Measurements from ENCODE around the gene PTPRO.

Gene PTPRO

GRCh38 chr12:15458008-15458407, 135.7 kb downstream of the PTPRO start:
- no peak for DNase-seq

- no peak for DNase-seq
Measured at GRCh38 chr12:15468911-15469310, 146.6 kb downstream of the PTPRO start.

- DNase-seq = no peak
Measured at GRCh38 chr12:15469356-15469755, 147.0 kb downstream of the PTPRO start.

GRCh38 chr12:15472036-15472435, 149.7 kb downstream of the PTPRO start:
- no peak for DNase-seq

- DNase-seq = peak; percentile 86
Measured at GRCh38 chr12:15474766-15475165, 152.5 kb downstream of the PTPRO start.

- DNase-seq = peak; percentile 45
Measured at GRCh38 chr12:15477761-15478160, 155.5 kb downstream of the PTPRO start.

GRCh38 chr12:15481846-15482245, 159.5 kb downstream of the PTPRO start:
- no peak for DNase-seq

GRCh38 chr12:15485466-15485865, 163.2 kb downstream of the PTPRO start:
- no peak for DNase-seq

- no peak for DNase-seq
Measured at GRCh38 chr12:15486859-15487258, 164.6 kb downstream of the PTPRO start.

GRCh38 chr12:15488481-15488880, 166.2 kb downstream of the PTPRO start:
- DNase-seq = no peak

GRCh38 chr12:15494329-15495046, 172.2 kb downstream of the PTPRO start:
- no peak for DNase-seq

- DNase-seq = no peak
Measured at GRCh38 chr12:15495746-15496145, 173.4 kb downstream of the PTPRO start.

- DNase-seq = no peak
Measured at GRCh38 chr12:15496738-15497137, 174.4 kb downstream of the PTPRO start.

GRCh38 chr12:15497671-15498292, 175.5 kb downstream of the PTPRO start:
- no peak for DNase-seq

GRCh38 chr12:15502211-15502610, 179.9 kb downstream of the PTPRO start:
- no peak for DNase-seq

GRCh38 chr12:15505616-15506015, 183.3 kb downstream of the PTPRO start:
- no peak for DNase-seq

- DNase-seq = no peak
Measured at GRCh38 chr12:15515010-15515409, 192.7 kb downstream of the PTPRO start.

- no peak for DNase-seq
Measured at GRCh38 chr12:15520083-15520482, 197.8 kb downstream of the PTPRO start.

GRCh38 chr12:15520844-15521243, 198.5 kb downstream of the PTPRO start:
- DNase-seq = no peak

- peak; percentile 56 for DNase-seq
Measured at GRCh38 chr12:15522574-15523187, 200.4 kb downstream of the PTPRO start.

GRCh38 chr12:15525441-15525840, 203.1 kb downstream of the PTPRO start:
- DNase-seq = no peak

- no peak for DNase-seq
Measured at GRCh38 chr12:15526033-15526432, 203.7 kb downstream of the PTPRO start.

GRCh38 chr12:15527201-15528080, 205.1 kb downstream of the PTPRO start:
- no peak for DNase-seq

Data from NCI-H446 treated with DMSO at 0.1 percent for 48 hours (cell line).